ENCODE measurements around the gene WWP2.

DNA sequence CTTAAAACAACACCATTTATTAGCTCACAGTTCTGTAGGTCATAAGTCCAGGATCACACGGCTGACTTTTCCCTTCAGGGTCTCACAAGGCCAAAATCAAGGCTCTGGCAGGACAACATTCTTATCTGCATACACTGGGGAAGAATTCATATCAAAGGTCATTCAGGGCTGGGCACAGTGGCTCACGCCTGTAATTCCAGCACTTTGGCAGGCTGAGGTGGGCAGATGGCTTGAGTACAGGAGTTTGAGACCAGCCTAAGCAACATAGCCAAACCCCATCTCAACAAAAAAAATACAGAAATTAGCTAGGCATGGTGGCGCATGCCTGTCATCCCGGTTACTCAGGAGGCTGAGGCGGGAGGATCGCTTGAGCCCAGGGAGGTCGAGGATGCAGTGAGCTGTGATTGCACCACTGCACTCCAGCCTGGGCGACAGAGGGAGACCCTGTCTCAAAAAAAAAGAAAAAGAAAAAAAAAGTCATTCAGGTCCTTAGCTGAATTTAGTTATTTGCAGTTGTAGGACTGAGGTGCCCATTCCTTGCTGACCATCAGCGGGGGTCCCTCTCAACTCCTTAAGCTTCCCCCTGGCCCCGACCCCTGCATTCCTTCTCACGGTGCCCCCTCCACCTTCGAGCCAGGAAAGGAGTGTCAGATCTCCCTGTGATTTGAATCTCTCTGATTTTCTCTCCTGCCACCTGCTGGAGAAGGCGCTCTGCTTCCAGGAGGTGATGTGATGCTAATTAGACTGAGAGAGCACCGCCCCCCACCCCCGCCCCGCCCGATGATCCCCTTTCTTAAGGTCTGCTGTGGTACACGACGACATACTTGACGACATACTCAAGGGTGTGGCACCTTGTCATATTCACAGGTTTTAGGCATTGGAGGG, 97.2 kb downstream of the WWP2 start:
- TF ChIP-seq POLR2AphosphoS5 (IDR thresholded peaks at IDR 0.05; ENCODE audit: insufficient read depth, low read depth, low read length), result no peak
- TF ChIP-seq, protein P1, sequence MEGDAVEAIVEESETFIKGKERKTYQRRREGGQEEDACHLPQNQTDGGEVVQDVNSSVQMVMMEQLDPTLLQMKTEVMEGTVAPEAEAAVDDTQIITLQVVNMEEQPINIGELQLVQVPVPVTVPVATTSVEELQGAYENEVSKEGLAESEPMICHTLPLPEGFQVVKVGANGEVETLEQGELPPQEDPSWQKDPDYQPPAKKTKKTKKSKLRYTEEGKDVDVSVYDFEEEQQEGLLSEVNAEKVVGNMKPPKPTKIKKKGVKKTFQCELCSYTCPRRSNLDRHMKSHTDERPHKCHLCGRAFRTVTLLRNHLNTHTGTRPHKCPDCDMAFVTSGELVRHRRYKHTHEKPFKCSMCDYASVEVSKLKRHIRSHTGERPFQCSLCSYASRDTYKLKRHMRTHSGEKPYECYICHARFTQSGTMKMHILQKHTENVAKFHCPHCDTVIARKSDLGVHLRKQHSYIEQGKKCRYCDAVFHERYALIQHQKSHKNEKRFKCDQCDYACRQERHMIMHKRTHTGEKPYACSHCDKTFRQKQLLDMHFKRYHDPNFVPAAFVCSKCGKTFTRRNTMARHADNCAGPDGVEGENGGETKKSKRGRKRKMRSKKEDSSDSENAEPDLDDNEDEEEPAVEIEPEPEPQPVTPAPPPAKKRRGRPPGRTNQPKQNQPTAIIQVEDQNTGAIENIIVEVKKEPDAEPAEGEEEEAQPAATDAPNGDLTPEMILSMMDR (IDR thresholded peaks at IDR 0.05; ENCODE audit: extremely low read depth in 1 of 2, insufficient read depth in 1 of 2, low read depth in 1 of 2, low read length in 2 of 2), result peak in 1 of 2 donors; percentile 41
- no peak for TF ChIP-seq FOS (IDR thresholded peaks at IDR 0.05; ENCODE audit: borderline replicate concordance, insufficient read depth, low read length)
- TF ChIP-seq EZH2 (IDR thresholded peaks at IDR 0.05; ENCODE audit: borderline replicate concordance, low read depth, low read length, severe bottlenecking), result no peak
- TF ChIP-seq JUN (IDR thresholded peaks at IDR 0.05; ENCODE audit: borderline replicate concordance, insufficient read depth, insufficient read length, low read depth), result no peak
- no peak for TF ChIP-seq POLR2A (IDR thresholded peaks at IDR 0.05; ENCODE audit: low read depth, low read length)
- TF ChIP-seq MYC (IDR thresholded peaks at IDR 0.05; ENCODE audit: low read depth, low read length), result no peak

Measured in endothelial cell of umbilical vein (primary cell).